B cell (primary cell): Measurements from ENCODE around the gene ECE1. TPM values are rescaled to one million over a fixed set of nuclear protein-coding genes. Genes with fewer than 3 reads are reported as not detected.

ENCODE experiments used
- ATAC-seq: fragments of 200-7000 bp; cut with Tn5 transposase; one replicate; pipeline ENCODE4 v1.10.0; 2021; ENCODE audit warnings: low read depth, mild to moderate bottlenecking, moderate number of reproducible peaks, moderate library complexity
- CTCF ChIA-PET: fragments of 350-600 bp; sonication (Branson Sonifier 250); formaldehyde crosslinking; loops from one replicate; lab custom pipeline; 2021; ENCODE audit warnings: antibody characterized with exemption, inconsistent platforms; lab: Charles Lee
- POLR2A ChIA-PET: fragments of 350-600 bp; sonication (Branson Sonifier 250); formaldehyde crosslinking; loops from one replicate; lab custom pipeline; 2021; ENCODE audit warnings: antibody characterized with exemption; lab: Charles Lee
- DNase-seq: peaks from one replicate; pipeline ENCODE4 v3.0.0; 2013
- H2AFZ ChIP-seq: 2 replicates; pipeline ENCODE4 v1.6.1; 2012; ENCODE audit warnings: mild to moderate bottlenecking, low read depth, low read length; ENCODE audit not compliant: insufficient read depth, poor library complexity, severe bottlenecking
- H3K27ac ChIP-seq, 2 donors: 1 replicate in 1 of 2; 2 replicates in 1 of 2; pipeline ENCODE4 v1.5.1; 2012 to 2013; ENCODE audit warnings: low read length in 2 of 2, mild to moderate bottlenecking in 2 of 2, moderate library complexity in 1 of 2
- H3K27me3 ChIP-seq, 4 experiments: fragments of 200-600 bp in 1 of 4; sonication (generic) in 1 of 4; replicated peaks in 1 of 4; 1 replicate in 2 of 4; 2 replicates in 2 of 4; pipeline versions ENCODE4 v1.6.1 to v1.7.0; 2013 to 2016; ENCODE audit warnings: low read length in 3 of 4, mild to moderate bottlenecking in 2 of 4, mixed read lengths in 1 of 4, moderate library complexity in 1 of 4; ENCODE audit not compliant: insufficient read depth in 4 of 4, control insufficient read depth in 3 of 4; ENCODE audit errors: control extremely low read depth in 1 of 4
- H3K36me3 ChIP-seq, 2 experiments: replicated peaks in 1 of 2; 1 replicate in 1 of 2; 2 replicates in 1 of 2; pipeline versions ENCODE4 v1.6.1 to v1.7.1; 2013; ENCODE audit warnings: low read length in 1 of 2; ENCODE audit not compliant: insufficient read depth in 2 of 2, control insufficient read depth in 1 of 2; ENCODE audit errors: control extremely low read depth in 1 of 2, extremely low read depth in 1 of 2
- H3K4me1 ChIP-seq, 2 donors: fragments of 200-600 bp in 1 of 2; sonication (generic) in 1 of 2; 1 replicate in 1 of 2; 2 replicates in 1 of 2; pipeline versions ENCODE4 v1.5.1 to v1.6.1; 2013 to 2017; ENCODE audit warnings: low read length in 2 of 2; ENCODE audit not compliant: control insufficient read depth in 2 of 2, insufficient read depth in 2 of 2
- H3K4me2 ChIP-seq: replicated peaks from 2 replicates; pipeline ENCODE3; 2012; ENCODE audit warnings: mild to moderate bottlenecking, low read depth, low read length; ENCODE audit not compliant: poor library complexity, severe bottlenecking
- H3K4me3 ChIP-seq, 5 experiments: fragments of 200-600 bp in 1 of 5; sonication (generic) in 1 of 5; 1 replicate in 3 of 5; 2 replicates in 2 of 5; pipeline versions ENCODE4 v1.5.1 to v1.7.0; 2011 to 2016; ENCODE audit warnings: low read length in 4 of 5, mild to moderate bottlenecking in 4 of 5, low read depth in 2 of 5, control low read depth in 1 of 5, moderate library complexity in 1 of 5; ENCODE audit not compliant: insufficient read depth in 1 of 5; ENCODE audit errors: control extremely low read depth in 1 of 5, extremely low read depth in 1 of 5
- H3K79me2 ChIP-seq: fragments of 200-600 bp; sonication (generic); one replicate; pipeline ENCODE4 v1.6.0; 2016; ENCODE audit warnings: low read length; ENCODE audit not compliant: control insufficient read depth, insufficient read depth
- H3K9ac ChIP-seq: fragments of 200-600 bp; sonication (generic); 2 replicates; pipeline ENCODE4 v1.6.1; 2017; ENCODE audit warnings: mild to moderate bottlenecking, low read length, moderate library complexity
- H3K9me3 ChIP-seq, 3 donors: one replicate each; pipeline versions ENCODE4 v1.6.1 to v1.7.1; 2013; ENCODE audit warnings: low read length in 2 of 3; ENCODE audit not compliant: control insufficient read depth in 2 of 3, insufficient read depth in 1 of 3; ENCODE audit errors: control extremely low read depth in 1 of 3
- H4K20me1 ChIP-seq: 2 replicates; pipeline ENCODE4 v1.6.0; 2012; ENCODE audit warnings: mild to moderate bottlenecking, low read length; ENCODE audit not compliant: insufficient read depth, control insufficient read depth, poor library complexity, severe bottlenecking
- H3K27ac Mint-ChIP-seq: one replicate; pipeline ENCODE4 v1.8.0; 2021; ENCODE audit warnings: mixed read lengths
- H3K27me3 Mint-ChIP-seq: one replicate; pipeline ENCODE4 v1.8.0; 2021; ENCODE audit warnings: mixed read lengths
- H3K4me1 Mint-ChIP-seq: one replicate; pipeline ENCODE4 v1.8.0; 2021; ENCODE audit warnings: mixed read lengths
- H3K4me3 Mint-ChIP-seq: one replicate; pipeline ENCODE4 v1.8.0; 2021; ENCODE audit warnings: mixed read lengths
- H3K9me3 Mint-ChIP-seq: one replicate; pipeline ENCODE4 v1.8.0; 2022; ENCODE audit warnings: mixed read lengths; ENCODE audit not compliant: insufficient read depth
- CTCF ChIP-seq: fragments of 200-600 bp; IDR thresholded peaks from one replicate; pipeline ENCODE4 v1.8.0; 2022; ENCODE audit warnings: antibody characterized with exemption, mild to moderate bottlenecking
- EZH2 ChIP-seq: IDR thresholded peaks from 2 replicates; pipeline ENCODE4 v1.6.1; 2012; ENCODE audit warnings: borderline replicate concordance, low read depth, mild to moderate bottlenecking, moderate library complexity, low read length; ENCODE audit not compliant: insufficient read depth, poor library complexity, severe bottlenecking
- WGBS: methylation state at CpG from one replicate; pipeline ENCODE4 v1.1.5; 2013; ENCODE audit warnings: missing lambda C conversion rate; ENCODE audit not compliant: insufficient coverage; 5-methylcytosine and 5-hydroxymethylcytosine counted together
- intact Hi-C: fragments of 100-400 bp; cut with micrococcal nuclease; formaldehyde crosslinking; loops from one replicate; pipeline ENCODE4 v1.10.0; 2022
- polyA plus RNA-seq: library from polyadenylated mRNA; depleted of rRNA; stranded (reverse); fragments of >200 nt; gene quantifications from 2 replicates; pipeline ENCODE4 v1.2.3, GENCODE V29; 2012
- total RNA-seq, 2 donors: library from RNA; stranded (reverse); fragments of 120-200 nt in 1 of 2; gene quantifications; 1 replicate in 1 of 2; 2 replicates in 1 of 2; pipeline versions ENCODE4 v1.2.3 to v1.2.4, GENCODE V29; 2013 to 2022

The ECE1 gene
- total and polyA plus RNA-seq, 2 donors (not counting 1 experiment from before 2014, with no cell fraction given): 46.7 to 133 TPM

- Mint-ChIP-seq H3K4me3 (no peak overlapping the region), H3K27ac (no peak overlapping the region), H3K9me3 (no peaks in the 10 kb centered on the region), H3K27me3 (no peaks in the 10 kb centered on the region), H3K4me1 (peaks cover 10% of the 10 kb centered on the region)
- Histone ChIP-seq H3K4me1 (peaks cover 0 to 7% of the 10 kb centered on the region in 2 donors), H3K27ac (no peak overlapping the region), H3K79me2 (peaks cover 23% of the 10 kb centered on the region), H3K9me3 (no peaks in the 10 kb centered on the region), H3K9ac (no peak overlapping the region), H3K36me3 (peaks cover 13 to 90% of the 10 kb centered on the region in 2 experiments), H4K20me1 (peaks cover 27% of the 10 kb centered on the region), H3K4me3 (no peak overlapping the region), H3K4me2 (no peak overlapping the region), H3K27me3 (no peaks in the 10 kb centered on the region), H2AFZ (no peak overlapping the region)
- CTCF ChIA-PET: interaction anchor here (0.5 to 7.6 kb wide), 37 partner anchors 8 to 496 kb away, joined by 3 to 168 read pairs (median 7); partner anchors contain the start of gene ECE1
- TF ChIP-seq EZH2 (no peak), CTCF (no peak)
- DNase-seq (no peak), ATAC-seq (no peak)
- 95% methylated on average over 4 of the region's 7 CpGs for WGBS
- intact Hi-C loops: loop anchor here (1.0 kb wide), 4 partner anchors 14 to 99 kb away; no protein-coding TSS in a partner anchor
- POLR2A ChIA-PET: interaction anchor here (0.5 to 3.9 kb wide), 5 partner anchors 11 to 76 kb away, joined by 3 to 17 read pairs (median 4); partner anchors contain the start of gene ECE1
Measured at GRCh38 chr1:21269461-21270085, 20.7 kb downstream of the ECE1 start.
